HL-60/S4 treated with phorbol 12-myristate 13-acetate at 8.2 ng/mL for 4 days and 3 days (cell line): ENCODE measurements around the gene MAPT.

Experiments used
- in situ Hi-C: fragments of 300-500 bp; cut with MboI; formaldehyde crosslinking; loops from 2 replicates; pipeline ENCODE4 v1.15.0; 2022; ENCODE audit warnings: low sequenced_read_pairs

MAPT gene

DNA sequence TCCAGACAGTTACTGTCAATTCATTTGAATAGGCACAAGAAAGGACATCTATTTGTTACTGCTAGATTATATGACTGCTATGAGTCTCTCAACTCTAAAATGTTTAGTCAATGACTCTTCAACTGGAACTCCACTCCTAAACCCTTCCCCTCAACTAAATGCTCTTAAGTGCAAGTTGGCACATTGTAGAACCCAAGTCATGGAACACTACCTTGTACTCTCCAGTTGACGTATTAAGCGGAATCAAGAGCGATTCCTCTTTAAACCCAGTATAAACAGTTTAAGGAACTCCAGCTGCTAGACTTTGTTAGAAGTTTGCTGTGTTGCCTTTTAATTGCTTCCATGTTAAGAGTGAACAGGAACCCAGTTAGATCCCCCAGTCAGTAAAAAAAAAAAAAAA lies 149.3 kb downstream of the MAPT start:
- in situ Hi-C loops: no loop called here

DNA sequence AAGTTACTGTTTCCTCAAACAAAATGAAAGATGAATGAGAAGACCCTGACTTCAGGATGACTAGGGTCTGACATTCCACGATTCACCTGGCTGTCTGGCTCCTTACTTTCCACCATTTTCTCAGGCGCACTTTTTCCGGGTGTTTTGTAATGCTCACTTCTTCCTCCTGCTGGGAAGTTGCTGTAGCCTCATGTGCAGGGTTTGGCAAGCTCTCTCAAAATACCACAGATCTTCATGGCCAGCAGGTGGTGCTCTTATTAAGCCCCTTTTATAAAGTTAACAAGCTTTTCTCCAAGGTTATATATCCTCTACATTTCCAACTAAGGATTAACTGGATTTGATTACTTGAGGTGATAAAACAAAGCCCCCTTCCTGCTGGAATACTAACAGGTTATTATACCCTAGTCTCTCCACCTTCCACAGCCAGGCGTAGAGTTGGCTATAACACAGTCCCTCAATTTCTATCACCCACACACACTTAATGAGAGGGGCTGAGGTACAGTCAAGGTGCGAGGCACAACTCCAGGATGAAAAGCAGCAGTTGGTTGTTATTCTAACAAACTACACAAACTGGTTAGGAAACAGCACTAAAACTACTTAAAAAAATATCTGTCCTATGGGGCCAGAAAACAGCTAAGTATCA lies 150.1 kb downstream of the MAPT start:
- in situ Hi-C loops: no loop called here

DNA sequence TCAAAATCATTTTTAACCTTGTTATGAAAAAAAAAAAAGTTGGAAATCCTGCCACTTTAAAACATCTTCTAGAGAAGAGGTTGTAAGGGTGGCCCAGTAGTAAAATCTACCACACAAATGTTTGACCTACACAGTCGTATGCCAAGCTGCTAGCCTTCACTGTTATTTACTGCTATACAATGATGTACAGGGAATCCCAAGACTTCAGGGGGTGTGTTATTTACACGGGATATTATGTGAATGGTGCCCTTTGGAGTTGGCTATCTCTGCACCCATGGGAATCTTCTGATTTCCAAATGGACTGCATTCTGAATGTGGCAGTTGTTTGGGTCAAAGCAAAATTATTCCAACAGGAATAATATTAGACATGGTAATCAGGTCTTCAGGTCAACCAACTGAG lies 150.6 kb downstream of the MAPT start:
- in situ Hi-C loops: no loop called here

DNA sequence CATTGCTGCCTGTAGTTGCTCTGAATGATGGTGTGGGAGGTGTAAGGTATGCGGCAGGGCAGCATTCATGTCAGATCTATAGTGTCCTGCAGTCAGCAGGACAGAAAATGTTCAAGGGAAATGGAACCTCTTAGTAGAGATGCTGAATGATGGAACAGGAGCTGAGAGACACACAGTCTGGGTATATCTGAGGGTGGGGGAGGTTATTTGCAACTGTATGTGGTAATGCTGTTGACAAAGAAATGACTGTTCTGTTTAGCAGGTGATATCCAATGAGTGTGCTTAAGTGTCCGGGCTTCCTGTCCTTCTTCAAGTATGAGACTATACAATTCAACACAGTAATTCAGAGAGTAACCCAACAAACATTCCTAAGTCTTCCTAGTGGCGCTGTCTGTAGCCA lies 151.3 kb downstream of the MAPT start:
- in situ Hi-C loops: no loop called here

DNA sequence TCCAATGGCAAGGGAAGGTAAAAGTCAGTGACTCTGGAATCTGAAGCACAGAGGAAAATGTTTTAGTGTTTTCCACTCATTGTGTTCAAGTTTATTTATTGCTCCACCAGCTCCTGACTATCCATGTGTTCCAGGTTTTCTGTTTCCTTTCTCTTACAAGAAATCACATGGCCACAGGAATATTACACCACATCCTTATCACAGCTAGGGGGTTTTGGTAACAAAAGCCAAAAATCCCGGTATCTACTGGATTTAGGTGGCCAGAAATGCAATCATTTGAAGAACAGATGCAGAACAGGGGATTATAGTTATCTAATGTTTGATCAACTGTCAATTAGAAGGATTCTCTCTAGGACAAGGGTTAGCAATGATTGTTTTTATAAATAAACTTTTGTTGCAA lies 152.6 kb downstream of the MAPT start:
- in situ Hi-C loops: no loop called here

DNA sequence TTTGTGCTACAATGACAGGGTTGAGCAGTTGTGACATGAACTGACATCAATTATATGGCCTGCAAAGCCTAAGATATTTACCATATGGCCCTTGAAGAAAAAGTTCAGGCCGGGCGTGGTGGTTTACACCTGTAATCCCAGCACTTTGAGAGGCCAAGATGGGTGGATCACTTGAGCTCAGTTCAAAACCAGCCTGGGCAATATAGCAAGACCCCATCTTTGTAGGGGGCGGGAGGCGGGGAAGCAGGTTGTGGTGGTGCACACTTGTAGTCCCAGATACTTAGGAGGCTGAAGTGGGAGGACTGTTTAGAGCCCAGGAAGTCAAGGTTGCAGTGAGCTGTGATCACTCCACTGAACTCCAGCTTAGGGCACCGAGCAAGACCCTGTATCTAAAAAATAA lies 153.0 kb downstream of the MAPT start:
- in situ Hi-C loops: no loop called here

DNA sequence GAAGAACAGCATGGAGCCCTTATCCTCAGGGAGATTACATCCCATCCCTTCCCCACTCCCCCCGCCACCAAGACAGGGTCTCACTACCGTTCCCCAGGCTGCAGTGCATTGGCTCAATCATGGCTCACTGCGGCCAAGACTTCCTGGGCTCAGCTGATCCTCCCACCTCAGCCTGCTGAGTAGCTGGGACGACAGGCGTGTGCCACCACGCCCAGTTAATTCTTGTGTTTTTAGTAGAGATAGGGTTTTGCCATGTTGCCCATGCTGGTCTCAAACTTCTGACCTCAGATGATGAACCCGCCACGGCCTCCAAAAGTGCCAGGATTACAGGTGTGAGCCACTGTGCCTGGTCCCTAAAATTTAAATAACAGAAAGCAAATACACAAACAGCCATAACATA lies 153.5 kb downstream of the MAPT start:
- in situ Hi-C loops: no loop called here

DNA sequence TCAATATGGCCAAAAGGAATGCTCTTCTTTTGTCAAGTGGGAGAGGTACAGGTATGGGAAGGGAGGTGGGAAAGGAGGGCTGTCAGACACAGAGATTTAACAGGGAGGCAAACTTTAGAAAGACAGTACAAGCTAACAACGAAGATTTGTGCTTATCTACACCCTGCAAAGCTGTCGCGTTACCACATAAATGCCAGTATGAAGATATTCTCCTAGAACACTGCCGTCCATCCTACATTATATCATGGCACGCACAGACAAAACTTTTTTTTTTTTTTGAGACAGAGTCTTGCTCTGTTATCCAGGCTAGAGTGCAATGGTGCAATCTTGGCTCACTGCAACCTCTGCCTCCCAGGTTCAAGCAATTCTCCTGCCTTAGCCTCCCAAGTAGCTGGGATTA lies 155.3 kb downstream of the MAPT start:
- in situ Hi-C loops: no loop called here

DNA sequence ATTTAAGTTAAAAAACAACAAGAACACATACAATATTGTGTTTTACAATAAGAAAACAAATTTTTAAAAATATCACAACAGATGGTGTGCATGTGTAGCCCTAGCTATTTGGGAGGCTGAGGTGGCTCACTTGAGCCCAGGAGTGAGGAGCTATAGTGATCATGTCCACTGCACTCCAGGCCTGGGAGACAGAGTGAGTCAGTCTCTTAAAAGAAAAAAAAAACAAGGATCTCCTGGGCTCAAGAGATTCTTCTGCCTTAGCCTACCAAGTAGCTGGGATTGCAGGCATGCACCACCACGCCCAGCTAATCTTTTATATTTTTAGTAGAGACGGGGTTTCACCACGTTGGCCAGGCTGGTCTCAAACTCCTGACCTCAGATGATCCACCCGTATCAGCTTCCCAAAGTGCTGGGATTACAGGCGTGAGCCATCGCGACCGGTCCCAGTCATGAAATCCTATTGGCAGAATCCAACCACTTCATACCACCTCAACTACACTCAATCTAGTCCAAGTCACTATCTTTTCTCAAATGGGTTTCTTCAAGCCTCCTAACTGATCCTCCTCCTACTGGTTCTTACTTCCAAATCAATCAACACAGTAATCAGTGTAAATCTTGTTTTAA lies 159.7 kb downstream of the MAPT start:
- in situ Hi-C loops: no loop called here

DNA sequence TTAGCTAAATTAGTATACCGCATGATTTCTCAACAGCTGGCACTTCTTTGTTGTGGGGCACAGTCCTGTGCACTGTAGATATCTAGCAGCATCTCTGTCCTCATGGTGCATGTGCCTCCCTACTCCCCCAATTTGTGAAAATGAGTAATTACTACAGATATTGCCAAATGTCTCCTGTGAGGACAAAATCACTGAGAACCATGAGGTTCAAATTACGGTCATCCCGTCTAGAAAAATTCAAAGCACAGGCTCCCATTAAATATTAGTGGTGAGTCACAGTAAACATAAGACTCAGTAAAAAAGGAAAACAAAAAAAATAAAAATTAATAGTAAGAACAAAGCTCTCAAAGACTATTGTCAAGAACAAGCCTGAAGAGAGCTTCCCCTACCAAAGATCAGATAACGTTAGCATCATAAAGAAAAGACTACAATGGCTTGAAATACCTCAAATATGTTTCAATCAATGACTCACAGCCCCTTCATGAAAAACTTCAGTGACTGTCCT lies 162.5 kb downstream of the MAPT start:
- in situ Hi-C loops: no loop called here

DNA sequence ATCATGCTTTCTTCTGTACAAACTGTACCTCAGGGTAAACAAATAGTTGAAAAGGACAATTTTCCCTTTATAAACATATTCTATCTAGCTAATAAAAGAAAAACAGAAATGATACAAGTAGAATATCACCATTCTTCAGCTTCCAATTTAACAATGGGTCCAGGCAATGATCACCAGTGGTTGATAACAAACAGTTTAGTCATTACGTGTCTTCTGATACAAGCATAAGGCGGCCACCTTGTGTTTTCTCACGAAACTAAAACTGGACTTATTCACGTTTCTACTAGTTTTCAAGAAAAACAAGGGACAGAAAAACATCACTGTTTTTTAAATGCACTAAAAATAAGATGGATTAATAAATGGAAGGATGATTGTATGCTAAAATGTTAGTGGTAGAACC lies 163.0 kb downstream of the MAPT start:
- in situ Hi-C loops: no loop called here

DNA sequence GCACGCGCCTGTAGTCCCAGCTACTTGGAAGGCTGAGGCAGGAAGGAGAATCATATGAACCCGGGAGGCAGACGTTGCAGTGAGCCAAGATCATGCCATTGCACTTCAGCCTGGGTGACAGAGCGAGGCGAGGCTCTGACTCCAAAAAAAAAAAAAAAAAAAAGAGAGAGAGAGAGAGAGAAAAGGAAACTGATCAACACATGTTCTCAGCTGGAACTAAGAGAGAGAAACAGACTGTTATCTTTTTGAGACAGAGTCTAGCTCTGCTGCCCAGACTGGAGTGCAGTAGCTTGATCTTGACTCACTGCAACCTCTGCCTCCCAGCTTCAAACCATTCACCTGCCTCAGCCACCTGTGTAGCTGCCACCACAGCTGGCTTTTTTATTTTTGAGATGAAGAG lies 165.1 kb downstream of the MAPT start:
- in situ Hi-C loops: no loop called here

DNA sequence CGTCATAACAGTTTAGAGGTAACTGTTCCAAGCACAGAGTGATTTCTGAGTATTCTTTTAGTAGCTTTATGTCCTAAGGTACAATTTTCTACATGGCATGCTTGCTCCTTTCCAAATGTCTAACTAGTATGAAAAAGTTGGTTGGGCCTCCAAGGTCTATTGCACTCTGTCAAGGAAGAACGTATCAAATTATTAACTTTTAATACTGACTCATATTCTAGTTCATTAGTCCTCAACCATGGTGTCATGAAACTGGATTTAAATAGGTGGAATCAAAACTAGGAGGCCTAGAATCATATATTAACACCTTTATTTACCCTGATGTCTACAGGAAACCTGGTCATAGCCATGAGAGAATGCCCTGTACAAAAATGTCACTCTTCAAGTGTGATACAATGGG lies 166.1 kb downstream of the MAPT start:
- in situ Hi-C loops: no loop called here

DNA sequence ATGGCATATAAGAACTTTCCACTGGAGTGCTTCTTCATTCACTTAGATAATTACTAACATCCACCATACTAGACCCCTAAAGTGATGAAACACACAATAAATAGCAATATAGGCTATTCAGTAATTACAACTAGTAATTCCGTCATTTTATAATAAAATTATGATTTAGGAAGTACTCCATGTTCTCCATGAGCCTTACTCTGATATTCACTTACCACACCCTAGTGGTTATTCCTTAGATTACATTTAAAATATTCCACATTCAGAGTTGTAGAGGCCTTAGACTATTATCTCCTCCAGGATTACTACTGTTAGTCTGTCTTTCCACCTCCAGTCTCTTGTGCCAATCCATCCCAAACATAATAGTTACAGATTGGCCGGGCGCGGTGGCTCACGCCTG lies 167.1 kb downstream of the MAPT start:
- in situ Hi-C loops: no loop called here

DNA sequence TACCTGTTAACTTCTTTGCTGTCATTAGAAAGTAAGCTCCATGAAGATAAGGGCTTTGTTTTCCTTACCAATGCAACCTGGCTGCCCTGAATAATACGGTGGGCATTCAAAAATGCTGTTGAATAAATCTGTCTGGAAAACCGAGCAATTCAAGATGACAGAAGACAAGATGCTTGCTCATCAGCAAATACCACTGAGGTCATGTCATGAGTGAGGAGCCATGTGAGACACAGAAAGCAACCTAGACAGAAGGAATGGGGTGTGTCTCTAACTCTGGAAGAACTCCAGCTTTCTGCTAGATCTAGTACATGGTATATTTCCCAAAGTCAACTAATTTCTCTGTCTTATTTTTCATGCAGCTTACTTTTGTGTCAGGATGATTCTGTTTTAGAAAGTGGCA lies 168.9 kb downstream of the MAPT start:
- in situ Hi-C loops: no loop called here

DNA sequence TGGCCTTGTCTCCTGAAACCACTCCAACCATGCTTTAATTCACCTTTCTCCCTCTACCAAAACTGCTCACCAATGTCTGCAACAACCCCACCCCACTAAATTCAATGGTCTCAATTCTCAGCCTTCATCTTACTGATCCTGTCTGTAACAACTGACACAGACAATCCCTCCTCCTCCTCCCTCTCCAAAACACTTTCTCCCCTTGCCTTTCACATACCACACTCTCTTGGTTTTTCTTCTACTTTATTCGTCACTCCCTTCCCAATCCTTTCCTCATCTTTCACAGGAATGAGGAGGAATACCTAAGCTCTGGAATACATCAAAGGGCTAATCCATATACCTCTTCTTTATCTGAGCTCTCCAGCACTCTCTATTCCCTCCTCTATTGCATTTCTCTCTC lies 170.1 kb downstream of the MAPT start:
- in situ Hi-C loops: no loop called here

DNA sequence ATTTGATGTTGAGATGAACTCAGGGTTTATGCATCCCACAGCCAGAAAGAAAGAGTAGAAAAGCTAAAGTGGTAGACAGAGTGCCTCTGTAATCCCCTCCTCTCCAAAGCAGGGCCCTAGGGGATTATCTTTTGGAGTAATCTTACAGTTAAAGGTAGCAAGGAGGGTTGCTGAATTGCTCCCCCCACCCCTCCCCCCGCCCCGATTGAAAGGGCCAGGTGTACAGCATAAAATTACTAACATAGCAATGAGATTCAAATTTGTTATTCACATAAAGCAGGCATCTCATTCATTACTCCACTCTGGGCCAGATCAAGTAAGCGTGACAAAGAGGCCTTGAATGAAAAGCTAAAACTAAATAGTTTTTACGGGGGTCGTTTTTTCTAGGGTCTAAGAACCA lies 177.4 kb downstream of the MAPT start:
- in situ Hi-C loops: no loop called here

DNA sequence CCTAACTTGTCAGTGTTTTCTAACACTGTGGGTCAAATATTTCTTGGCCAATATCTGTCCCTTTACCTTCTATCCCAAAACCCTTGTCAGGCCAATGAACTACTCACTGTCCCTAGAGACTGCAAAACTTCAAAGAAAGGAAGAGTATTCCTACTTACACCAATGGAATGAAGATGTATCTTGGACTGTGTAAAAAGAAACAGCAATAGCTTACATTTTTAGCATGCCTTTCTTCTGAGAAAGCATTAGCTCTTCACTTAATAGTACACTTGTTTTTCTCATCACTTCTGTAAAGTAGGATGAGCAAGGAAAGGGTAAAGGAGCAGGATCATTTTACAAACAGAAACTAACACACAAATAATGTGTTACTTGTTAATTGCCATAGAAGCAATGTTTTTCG lies 178.6 kb downstream of the MAPT start:
- in situ Hi-C loops: no loop called here

DNA sequence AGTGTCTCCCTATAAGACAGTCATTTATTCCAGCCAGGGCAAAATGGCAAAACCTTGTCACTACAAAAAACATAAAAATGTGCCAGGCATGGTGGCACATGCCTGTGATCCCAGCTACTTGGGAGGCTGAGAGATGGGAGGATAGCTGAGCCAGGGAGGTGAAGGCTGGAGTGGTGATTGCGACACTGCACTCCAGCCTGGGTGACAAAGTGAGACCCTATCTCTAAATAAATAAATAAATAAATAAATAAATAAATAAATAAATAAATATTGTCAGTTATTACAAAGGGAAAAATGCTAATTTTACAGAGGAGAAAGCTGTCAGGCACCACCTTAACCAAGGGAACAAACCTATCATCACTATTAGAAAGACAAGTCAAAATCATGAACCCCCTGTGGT lies 180.2 kb downstream of the MAPT start:
- in situ Hi-C loops: no loop called here
